HepG2 (cell line): Measurements from ENCODE around the gene FIZ1. TPM values are rescaled to one million over a fixed set of nuclear protein-coding genes. Genes with fewer than 3 reads are reported as not detected.

Source experiments
- AGO2 ChIP-seq: fragments of 200-400 bp; formaldehyde crosslinking; optimal IDR thresholded peaks from 2 replicates; pipeline ENCODE3; 2017; ENCODE audit warnings: mild to moderate bottlenecking, low read depth, low read length, moderate library complexity
- AHR ChIP-seq: IDR thresholded peaks from 2 replicates; pipeline ENCODE4 v1.6.1; 2018; ENCODE audit warnings: missing genetic modification reagents, missing compliant biosample characterization
- ELF1 ChIP-seq: sonication (generic); formaldehyde crosslinking; IDR thresholded peaks from 2 replicates; pipeline ENCODE4 v1.4.0; 2020; ENCODE audit warnings: missing genetic modification reagents
- ETV5 ChIP-seq: IDR thresholded peaks from 2 replicates; pipeline ENCODE4 v1.6.1; 2018; ENCODE audit warnings: missing biosample characterization, missing genetic modification reagents, inconsistent platforms, borderline replicate concordance
- HOXA3 ChIP-seq: sonication (generic); formaldehyde crosslinking; IDR thresholded peaks from 2 replicates; pipeline ENCODE4 v1.5.0; 2020; ENCODE audit warnings: missing genetic modification reagents
- HOXD1 ChIP-seq: sonication (generic); formaldehyde crosslinking; IDR thresholded peaks from 2 replicates; pipeline ENCODE4 v1.5.0; 2020; ENCODE audit warnings: missing genetic modification reagents
- JDP2 ChIP-seq: sonication (generic); formaldehyde crosslinking; IDR thresholded peaks from 2 replicates; pipeline ENCODE4 v1.8.1; 2022; ENCODE audit warnings: missing genetic modification reagents, borderline replicate concordance
- KDM5B ChIP-seq: sonication (generic); formaldehyde crosslinking; IDR thresholded peaks from 2 replicates; pipeline ENCODE4 v1.4.0; 2020; ENCODE audit warnings: missing genetic modification reagents, mild to moderate bottlenecking, borderline replicate concordance
- KMT2B ChIP-seq: IDR thresholded peaks from 2 replicates; pipeline ENCODE4 v1.6.1; 2016; ENCODE audit warnings: missing genetic modification reagents, missing compliant biosample characterization
- MED1 ChIP-seq: sonication (generic); formaldehyde crosslinking; IDR thresholded peaks from 2 replicates; pipeline ENCODE4 v1.4.0; 2020; ENCODE audit warnings: missing genetic modification reagents
- NFIB ChIP-seq: sonication (generic); formaldehyde crosslinking; IDR thresholded peaks from 2 replicates; pipeline ENCODE4 v1.9.0; 2021; ENCODE audit warnings: missing genetic modification reagents, mild to moderate bottlenecking, borderline replicate concordance
- ZEB1 ChIP-seq: IDR thresholded peaks from 2 replicates; pipeline ENCODE4 v1.6.1; 2012; ENCODE audit warnings: mild to moderate bottlenecking, low read depth, inconsistent platforms; ENCODE audit not compliant: insufficient replicate concordance
- ZNF251 ChIP-seq: sonication (generic); formaldehyde crosslinking; IDR thresholded peaks from 2 replicates; pipeline ENCODE4 v1.9.0; 2021; ENCODE audit warnings: mild to moderate bottlenecking, missing genetic modification reagents
- ZNF44 ChIP-seq: sonication (generic); formaldehyde crosslinking; IDR thresholded peaks from 2 replicates; pipeline ENCODE4 v1.5.1; 2020; ENCODE audit warnings: mild to moderate bottlenecking, missing genetic modification reagents
- ZNF496 ChIP-seq: sonication (generic); formaldehyde crosslinking; IDR thresholded peaks from 2 replicates; pipeline ENCODE4 v1.8.1; 2023; ENCODE audit warnings: mild to moderate bottlenecking, moderate library complexity, missing genetic modification reagents; ENCODE audit not compliant: insufficient replicate concordance
- ZNF776 ChIP-seq: sonication (generic); formaldehyde crosslinking; IDR thresholded peaks from 2 replicates; pipeline ENCODE4 v1.4.0; 2020; ENCODE audit warnings: mild to moderate bottlenecking, missing genetic modification reagents
- polyA plus RNA-seq, 8 experiments: library from polyadenylated mRNA; depleted of rRNA in 3 of 8; stranded (reverse) in 7 of 8; unstranded in 1 of 8; fragments of >200 nt; fragmentation: Illumina TruSeq in 4 of 8; extraction: Trizol in 4 of 8; gene quantifications; 2 replicates each; pipeline versions ENCODE4 v1.2.1 to v1.2.3, GENCODE V29; 2011 to 2016; ENCODE audit warnings: low read depth in 4 of 8, missing spikeins in 1 of 8, mixed read lengths in 1 of 8; ENCODE audit not compliant: insufficient read depth in 1 of 8
- total RNA-seq, 5 experiments: library from RNA; depleted of rRNA; stranded (reverse); fragments of >200 nt; fragmentation: Illumina TruSeq; extraction: Trizol; gene quantifications; 2 replicates each; pipeline ENCODE4 v1.2.3, GENCODE V29; 2016; ENCODE audit warnings: low read depth in 1 of 5
- TF ChIP-seq, protein P1 (sequence below): sonication (generic); formaldehyde crosslinking; IDR thresholded peaks from 2 replicates; pipeline ENCODE4 v1.5.0; 2020; ENCODE audit warnings: mild to moderate bottlenecking, missing genetic modification reagents, borderline replicate concordance
- TF ChIP-seq, protein P2 (sequence below): sonication (generic); formaldehyde crosslinking; IDR thresholded peaks from 2 replicates; pipeline ENCODE4 v1.4.0; 2020; ENCODE audit warnings: mild to moderate bottlenecking, low read depth, missing genetic modification reagents
- TF ChIP-seq, protein P3 (sequence below): sonication (generic); formaldehyde crosslinking; IDR thresholded peaks from 2 replicates; pipeline ENCODE4 v1.9.0; 2021; ENCODE audit warnings: missing genetic modification reagents, mild to moderate bottlenecking, borderline replicate concordance
- TF ChIP-seq, protein P4 (sequence below): sonication (generic); formaldehyde crosslinking; IDR thresholded peaks from 2 replicates; pipeline ENCODE4 v1.4.0; 2020; ENCODE audit warnings: missing genetic modification reagents

Gene FIZ1
- total and polyA plus RNA-seq, 2 of the 13 experiments (the other 11 are each of a cell fraction or from before 2014, with no cell fraction given): 3.6 to 5.9 TPM

DNA sequence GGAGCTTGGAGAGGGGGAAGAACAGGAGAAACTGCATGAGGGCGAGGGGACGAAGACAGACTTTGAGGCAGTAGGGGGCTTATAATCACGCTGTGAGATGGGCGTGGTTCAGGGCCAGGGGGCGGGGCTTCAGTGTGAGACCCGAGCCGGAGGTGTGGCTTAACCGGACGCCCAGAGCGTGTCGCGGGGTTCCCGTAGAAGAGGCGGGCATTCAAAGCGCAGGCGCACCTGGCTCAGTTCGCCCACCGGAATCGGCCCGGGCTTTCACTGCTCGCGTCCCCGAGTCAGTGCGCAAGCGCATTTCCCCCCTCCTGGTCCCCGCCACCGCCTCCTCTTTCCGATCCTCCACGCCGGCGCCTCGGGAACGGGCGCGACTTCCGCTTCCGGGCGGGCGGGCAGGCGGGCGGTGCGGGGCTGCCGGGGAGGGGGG is 5.9 kb upstream of the FIZ1 start (continued):
- TF ChIP-seq, protein P1, sequence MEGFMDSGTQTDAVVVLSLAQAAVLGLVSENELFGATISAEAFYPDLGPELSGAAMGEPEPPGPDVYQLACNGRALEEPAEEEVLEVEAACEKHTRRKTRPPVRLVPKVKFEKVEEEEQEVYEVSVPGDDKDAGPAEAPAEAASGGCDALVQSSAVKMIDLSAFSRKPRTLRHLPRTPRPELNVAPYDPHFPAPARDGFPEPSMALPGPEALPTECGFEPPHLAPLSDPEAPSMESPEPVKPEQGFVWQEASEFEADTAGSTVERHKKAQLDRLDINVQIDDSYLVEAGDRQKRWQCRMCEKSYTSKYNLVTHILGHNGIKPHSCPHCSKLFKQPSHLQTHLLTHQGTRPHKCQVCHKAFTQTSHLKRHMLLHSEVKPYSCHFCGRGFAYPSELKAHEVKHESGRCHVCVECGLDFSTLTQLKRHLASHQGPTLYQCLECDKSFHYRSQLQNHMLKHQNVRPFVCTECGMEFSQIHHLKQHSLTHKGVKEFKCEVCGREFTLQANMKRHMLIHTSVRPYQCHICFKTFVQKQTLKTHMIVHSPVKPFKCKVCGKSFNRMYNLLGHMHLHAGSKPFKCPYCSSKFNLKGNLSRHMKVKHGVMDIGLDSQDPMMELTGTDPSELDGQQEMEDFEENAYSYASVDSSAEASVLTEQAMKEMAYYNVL (CRISPR knock-in tag): no peak
- TF ChIP-seq ZNF251 (no peak), HOXD1 (no peak), MED1 (CRISPR knock-in tag) (no peak), KMT2B (CRISPR knock-in tag) (no peak), ZNF44 (CRISPR knock-in tag) (no peak), AGO2 (peak; percentile 62), ELF1 (CRISPR knock-in tag) (peak; percentile 87), KDM5B (CRISPR knock-in tag) (peak; percentile 6; the same call in 1 of the 2 replicates), ETV5 (CRISPR knock-in tag) (peak; percentile 73; the same call in 1 of the 2 replicates), ZEB1 (no peak), AHR (CRISPR knock-in tag) (no peak), JDP2 (no peak), ZNF496 (no peak), HOXA3 (peak; percentile 47; the same call in 1 of the 2 replicates), ZNF776 (CRISPR knock-in tag) (no peak), NFIB (CRISPR knock-in tag) (no peak)
- TF ChIP-seq, protein P2, sequence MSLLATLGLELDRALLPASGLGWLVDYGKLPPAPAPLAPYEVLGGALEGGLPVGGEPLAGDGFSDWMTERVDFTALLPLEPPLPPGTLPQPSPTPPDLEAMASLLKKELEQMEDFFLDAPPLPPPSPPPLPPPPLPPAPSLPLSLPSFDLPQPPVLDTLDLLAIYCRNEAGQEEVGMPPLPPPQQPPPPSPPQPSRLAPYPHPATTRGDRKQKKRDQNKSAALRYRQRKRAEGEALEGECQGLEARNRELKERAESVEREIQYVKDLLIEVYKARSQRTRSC (CRISPR knock-in tag): no peak
- TF ChIP-seq, protein P3, sequence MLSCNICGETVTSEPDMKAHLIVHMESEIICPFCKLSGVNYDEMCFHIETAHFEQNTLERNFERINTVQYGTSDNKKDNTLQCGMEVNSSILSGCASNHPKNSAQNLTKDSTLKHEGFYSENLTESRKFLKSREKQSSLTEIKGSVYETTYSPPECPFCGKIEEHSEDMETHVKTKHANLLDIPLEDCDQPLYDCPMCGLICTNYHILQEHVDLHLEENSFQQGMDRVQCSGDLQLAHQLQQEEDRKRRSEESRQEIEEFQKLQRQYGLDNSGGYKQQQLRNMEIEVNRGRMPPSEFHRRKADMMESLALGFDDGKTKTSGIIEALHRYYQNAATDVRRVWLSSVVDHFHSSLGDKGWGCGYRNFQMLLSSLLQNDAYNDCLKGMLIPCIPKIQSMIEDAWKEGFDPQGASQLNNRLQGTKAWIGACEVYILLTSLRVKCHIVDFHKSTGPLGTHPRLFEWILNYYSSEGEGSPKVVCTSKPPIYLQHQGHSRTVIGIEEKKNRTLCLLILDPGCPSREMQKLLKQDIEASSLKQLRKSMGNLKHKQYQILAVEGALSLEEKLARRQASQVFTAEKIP (CRISPR knock-in tag): no peak
- TF ChIP-seq, protein P4, sequence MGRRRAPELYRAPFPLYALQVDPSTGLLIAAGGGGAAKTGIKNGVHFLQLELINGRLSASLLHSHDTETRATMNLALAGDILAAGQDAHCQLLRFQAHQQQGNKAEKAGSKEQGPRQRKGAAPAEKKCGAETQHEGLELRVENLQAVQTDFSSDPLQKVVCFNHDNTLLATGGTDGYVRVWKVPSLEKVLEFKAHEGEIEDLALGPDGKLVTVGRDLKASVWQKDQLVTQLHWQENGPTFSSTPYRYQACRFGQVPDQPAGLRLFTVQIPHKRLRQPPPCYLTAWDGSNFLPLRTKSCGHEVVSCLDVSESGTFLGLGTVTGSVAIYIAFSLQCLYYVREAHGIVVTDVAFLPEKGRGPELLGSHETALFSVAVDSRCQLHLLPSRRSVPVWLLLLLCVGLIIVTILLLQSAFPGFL (CRISPR knock-in tag): no peak
